Epidermal melanocyte (primary cell): ENCODE data around the gene TSPAN4.

Source experiments
- DNase-seq: peaks from one replicate; pipeline ENCODE4 v3.0.0; 2011; ENCODE audit warnings: low spot score; ENCODE audit not compliant: insufficient read length

TSPAN4 gene

GRCh38 chr11:804599-804964, 38.1 kb upstream of the TSPAN4 start:
- DNase-seq = no peak

GRCh38 chr11:808427-809286, 34.0 kb upstream of the TSPAN4 start:
- peak; percentile 90 for DNase-seq

GRCh38 chr11:809287-810039, 33.2 kb upstream of the TSPAN4 start, which contains the start of gene RPLP2:
TSS of gene RPLP2 (plus strand) at chr11:809967. CDS start at chr11:810235, 268 bp downstream.
- peak; percentile 99 for DNase-seq

GRCh38 chr11:810040-810567, 32.5 kb upstream of the TSPAN4 start:
- no peak for DNase-seq

- no peak for DNase-seq
These were observed 31.0 kb upstream of the TSPAN4 start for GRCh38 chr11:811446-812245.

- DNase-seq = no peak
These were observed 30.3 kb upstream of the TSPAN4 start for GRCh38 chr11:812390-812789.

GRCh38 chr11:813072-813455, 29.6 kb upstream of the TSPAN4 start:
- DNase-seq = no peak

- DNase-seq = no peak
These were observed 29.1 kb upstream of the TSPAN4 start for GRCh38 chr11:813456-814096.

GRCh38 chr11:815675-816432, 26.8 kb upstream of the TSPAN4 start:
- DNase-seq = no peak

- no peak for DNase-seq
These were observed 26.2 kb upstream of the TSPAN4 start for GRCh38 chr11:816433-816779.

- no peak for DNase-seq
These were observed 24.1 kb upstream of the TSPAN4 start, which contains the start of gene PNPLA2 for GRCh38 chr11:818396-819128. TSS of gene PNPLA2 (plus strand) at chr11:818914. CDS start at chr11:819719, 805 bp downstream.

- DNase-seq = peak; percentile 96
These were observed 23.3 kb upstream of the TSPAN4 start for GRCh38 chr11:819129-819931.

- DNase-seq = peak; percentile 72
These were observed 22.6 kb upstream of the TSPAN4 start for GRCh38 chr11:819943-820649.

- peak; percentile 96 for DNase-seq
These were observed 21.8 kb upstream of the TSPAN4 start for GRCh38 chr11:820655-821511.

- no peak for DNase-seq
These were observed 20.9 kb upstream of the TSPAN4 start for GRCh38 chr11:821512-822371.
